HCT116 (cell line): Measurements from ENCODE around the gene TFAP2B. TPM values are rescaled to one million over a fixed set of nuclear protein-coding genes. Genes with fewer than 3 reads are reported as not detected.

Source experiments
- ATAC-seq: fragments of 200-7000 bp; cut with Tn5 transposase; 2 replicates; pipeline ENCODE4 v1.9.1; 2020; ENCODE audit warnings: mild to moderate bottlenecking, moderate library complexity
- BruUV-seq: library from RNA; stranded (reverse); fragments of 400-500 nt; replicated peaks from 2 replicates; lab custom pipeline; 2021; lab: Mats Ljungman, UMichigan
- CTCF ChIA-PET: fragments of 300-600 bp; sonication (Branson Sonifier 250); formaldehyde crosslinking; loops from one replicate; lab custom pipeline; 2021; ENCODE audit warnings: antibody characterized with exemption; lab: Charles Lee
- POLR2A ChIA-PET: fragments of 300-600, 350-600 bp; sonication (Branson Sonifier 250); formaldehyde crosslinking; loops from one replicate; lab custom pipeline; 2021; ENCODE audit warnings: antibody characterized with exemption; lab: Charles Lee
- RAD21 ChIA-PET, 2 experiments: fragments of 300-600 bp; sonication (Branson Sonifier 250); formaldehyde crosslinking; loops; one replicate each; lab custom pipeline; 2023; ENCODE audit warnings: low total read pairs in 2 of 2; ENCODE audit not compliant: uncharacterized antibody in 2 of 2, unreplicated experiment in 2 of 2, low non-redundant PET in 1 of 2; lab: Charles Lee
- DNase-seq: peaks from one replicate; pipeline ENCODE4 v3.0.0-alpha.2; 2010; ENCODE audit warnings: low read depth, low spot score
- H2AFZ ChIP-seq: fragments of 200-600 bp; shearing (Covaris generic), sonication (generic); 2 replicates; pipeline ENCODE4 v1.6.1; 2017; ENCODE audit warnings: low read depth, mixed run types, mixed read lengths, antibody characterized with exemption, low read length; ENCODE audit not compliant: poor library complexity, severe bottlenecking
- H3K27ac ChIP-seq: 2 replicates; pipeline ENCODE4 v1.5.1; 2012; ENCODE audit warnings: low read depth, low read length
- H3K27me3 ChIP-seq: fragments of 200-600 bp; sonication (generic); 2 replicates; pipeline ENCODE4 v1.6.1; 2016; ENCODE audit warnings: mixed run types, low read length, mixed read lengths; ENCODE audit not compliant: insufficient read depth
- H3K36me3 ChIP-seq, 2 experiments: fragments of 200-500 bp in 1 of 2; fragments of 200-600 bp in 1 of 2; sonication (Bioruptor generic) in 1 of 2; sonication (generic) in 1 of 2; 2 replicates each; pipeline versions ENCODE4 v1.5.1 to v1.6.1; 2014 to 2016; ENCODE audit warnings: low read length in 2 of 2, inconsistent platforms in 1 of 2, mixed read lengths in 1 of 2, mixed run types in 1 of 2; ENCODE audit not compliant: insufficient read depth in 2 of 2, control insufficient read depth in 1 of 2
- H3K4me1 ChIP-seq, 2 experiments: fragments of 200-600 bp in 1 of 2; sonication (generic) in 1 of 2; 2 replicates each; pipeline versions ENCODE4 v1.5.1 to v1.6.1; 2012 to 2017; ENCODE audit warnings: low read length in 2 of 2, inconsistent platforms in 1 of 2, mild to moderate bottlenecking in 1 of 2, mixed read lengths in 1 of 2, mixed run types in 1 of 2, moderate library complexity in 1 of 2; ENCODE audit not compliant: insufficient read depth in 2 of 2, control insufficient read depth in 1 of 2
- H3K4me2 ChIP-seq: fragments of 200-600 bp; sonication (generic); 2 replicates; pipeline ENCODE4 v1.6.1; 2017; ENCODE audit warnings: mixed run types, low read length, mixed read lengths
- H3K4me3 ChIP-seq, 2 experiments: fragments of 200-600 bp in 1 of 2; sonication (generic) in 1 of 2; replicated peaks in 1 of 2; 2 replicates each; pipeline ENCODE4 v1.5.1; 2011 to 2016; ENCODE audit warnings: low read length in 2 of 2, control low read depth in 1 of 2, low read depth in 1 of 2, mild to moderate bottlenecking in 1 of 2, mixed read lengths in 1 of 2, mixed run types in 1 of 2
- H3K79me2 ChIP-seq: fragments of 200-600 bp; sonication (generic); 2 replicates; pipeline ENCODE4 v1.6.1; 2017; ENCODE audit warnings: mild to moderate bottlenecking, mixed run types, low read length, moderate library complexity, mixed read lengths; ENCODE audit not compliant: insufficient read depth
- H3K9ac ChIP-seq: fragments of 200-600 bp; sonication (generic); 2 replicates; pipeline ENCODE4 v1.6.1; 2016; ENCODE audit warnings: low read length, mixed read lengths
- H3K9me2 ChIP-seq: fragments of 200-600 bp; sonication (generic), shearing (Covaris generic); 2 replicates; pipeline ENCODE4 v1.6.1; 2017; ENCODE audit warnings: mixed run types, mild to moderate bottlenecking, moderate library complexity; ENCODE audit not compliant: insufficient read depth
- H3K9me3 ChIP-seq, 2 experiments: fragments of 200-500 bp in 1 of 2; fragments of 200-600 bp in 1 of 2; sonication (Bioruptor generic) in 1 of 2; sonication (generic) in 1 of 2; 2 replicates each; pipeline ENCODE4 v1.6.1; 2014 to 2017; ENCODE audit warnings: low read length in 2 of 2, mixed read lengths in 2 of 2, inconsistent platforms in 1 of 2, low read depth in 1 of 2, mild to moderate bottlenecking in 1 of 2, mixed run types in 1 of 2, moderate library complexity in 1 of 2; ENCODE audit not compliant: control insufficient read depth in 1 of 2, insufficient read depth in 1 of 2
- H4K20me1 ChIP-seq: fragments of 200-600 bp; sonication (generic), shearing (Covaris generic); 2 replicates; pipeline ENCODE4 v1.6.1; 2017; ENCODE audit warnings: mixed run types, mild to moderate bottlenecking, moderate library complexity; ENCODE audit not compliant: insufficient read depth
- CBX3 ChIP-seq: IDR thresholded peaks from 2 replicates; pipeline ENCODE4 v1.6.1; 2012; ENCODE audit warnings: low read depth
- ELF1 ChIP-seq: IDR thresholded peaks from 2 replicates; pipeline ENCODE4 v1.6.1; 2012; ENCODE audit warnings: low read depth, borderline replicate concordance
- POLR2A ChIP-seq: IDR thresholded peaks from 2 replicates; pipeline ENCODE4 v1.7.0; 2011; ENCODE audit warnings: borderline replicate concordance; ENCODE audit not compliant: insufficient read depth, insufficient read length; ENCODE audit errors: extremely low read depth
- SIN3A ChIP-seq: IDR thresholded peaks from 2 replicates; pipeline ENCODE4 v1.6.1; 2012; ENCODE audit warnings: low read depth
- SP1 ChIP-seq: IDR thresholded peaks from 2 replicates; pipeline ENCODE4 v1.6.1; 2012; ENCODE audit warnings: low read depth
- YY1 ChIP-seq: IDR thresholded peaks from 2 replicates; pipeline ENCODE4 v1.6.1; 2011; ENCODE audit warnings: low read length, low read depth, moderate library complexity, mild to moderate bottlenecking; ENCODE audit not compliant: insufficient replicate concordance; ENCODE audit errors: extremely low read depth
- ZFX ChIP-seq: fragments of 450-650 bp; IDR thresholded peaks from 2 replicates; pipeline ENCODE4 v1.6.1; 2017
- intact Hi-C: fragments of 100-400 bp; cut with micrococcal nuclease; formaldehyde crosslinking; loops from 2 replicates; pipeline ENCODE4 v1.10.0; 2022
- total RNA-seq: library from RNA; stranded (reverse); gene quantifications from one replicate; pipeline ENCODE4 v1.2.1, GENCODE V29; 2021; ENCODE audit not compliant: unreplicated experiment
- TF ChIP-seq, protein P1 (sequence below): IDR thresholded peaks from 2 replicates; pipeline ENCODE4 v1.6.1; 2012

Gene TFAP2B
- total RNA-seq, 1 experiment from 2014 or later, result not detected

DNA sequence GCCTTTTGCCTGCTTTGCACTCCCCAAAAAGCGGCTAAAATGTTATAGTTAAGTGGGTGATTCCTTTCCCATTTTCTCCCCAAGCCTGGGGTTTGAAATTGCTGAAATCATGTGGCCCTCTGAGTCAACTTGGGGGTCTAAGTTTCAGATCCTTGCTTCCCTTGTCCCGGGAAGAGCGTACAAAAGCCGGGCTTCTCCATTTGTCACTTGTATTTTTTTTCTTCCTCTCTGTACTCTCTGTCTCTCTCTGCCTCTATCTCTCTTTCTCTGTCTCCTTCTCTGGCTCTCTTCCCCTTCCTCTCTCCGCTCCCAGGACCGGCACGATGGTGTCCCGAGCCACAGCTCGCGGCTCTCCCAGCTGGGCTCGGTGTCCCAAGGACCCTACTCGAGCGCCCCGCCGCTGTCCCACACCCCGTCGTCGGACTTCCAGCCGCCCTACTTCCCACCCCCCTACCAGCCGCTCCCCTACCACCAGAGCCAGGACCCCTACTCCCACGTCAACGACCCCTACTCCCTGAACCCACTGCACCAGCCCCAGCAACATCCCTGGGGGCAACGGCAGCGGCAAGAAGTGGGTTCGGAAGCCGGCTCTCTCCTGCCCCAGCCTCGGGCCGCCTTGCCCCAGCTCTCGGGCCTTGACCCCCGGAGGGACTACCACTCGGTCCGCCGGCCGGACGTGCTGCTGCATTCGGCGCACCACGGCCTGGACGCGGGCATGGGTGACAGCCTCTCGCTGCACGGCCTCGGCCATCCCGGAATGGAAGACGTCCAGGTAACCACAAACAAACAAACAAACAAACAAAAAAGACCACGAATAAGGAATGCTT is 4.6 kb downstream of the TFAP2B start:
- Histone ChIP-seq H3K27me3 (no peaks in the 10 kb centered on the region), H3K4me1 (no peaks in the 10 kb centered on the region), H3K4me3 (no peak overlapping the region), H3K9me3 (no peaks in the 10 kb centered on the region)
- POLR2A ChIA-PET, result no interaction called here
- TF ChIP-seq ELF1, result no peak
- no peak for TF ChIP-seq SIN3A
- no peak for TF ChIP-seq CBX3
- TF ChIP-seq POLR2A, result no peak
- TF ChIP-seq SP1, result no peak
- no peak for TF ChIP-seq YY1
- TF ChIP-seq ZFX, result no peak
- TF ChIP-seq, all 23 proteins: peak for 0
- intact Hi-C loops, result no loop called here
- ATAC-seq (no peak), DNase-seq (no peak)
- no peaks in the 10 kb centered on the region for H3K79me2 ChIP-seq
- RAD21 ChIA-PET, result no interaction called here
- no peaks in the 10 kb centered on the region for H3K9me2 ChIP-seq
- H3K27ac ChIP-seq, result no peak overlapping the region
- H3K4me2 ChIP-seq, result no peak overlapping the region
- H3K36me3 ChIP-seq, result no peaks in the 10 kb centered on the region
- no peak overlapping the region for H3K9ac ChIP-seq
- CTCF ChIA-PET, result no interaction called here
- no peak overlapping the region for H2AFZ ChIP-seq
- H4K20me1 ChIP-seq, result no peaks in the 10 kb centered on the region
- no TSS peak for BruUV-seq

GRCh38 chr6:50824552-50824951 is 5.9 kb downstream of the TFAP2B start:
- Histone ChIP-seq H3K79me2 (no peaks in the 10 kb centered on the region), H3K27me3 (no peaks in the 10 kb centered on the region), H3K36me3 (no peaks in the 10 kb centered on the region), H3K27ac (no peak overlapping the region), H3K4me1 (no peaks in the 10 kb centered on the region)
- no peak for DNase-seq
- intact Hi-C loops, result no loop called here
- POLR2A ChIA-PET, result no interaction called here
- TF ChIP-seq, protein P1, sequence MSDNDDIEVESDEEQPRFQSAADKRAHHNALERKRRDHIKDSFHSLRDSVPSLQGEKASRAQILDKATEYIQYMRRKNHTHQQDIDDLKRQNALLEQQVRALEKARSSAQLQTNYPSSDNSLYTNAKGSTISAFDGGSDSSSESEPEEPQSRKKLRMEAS, result no peak
- TF ChIP-seq, all 23 proteins: peak for 0
- no peak overlapping the region for H3K9ac ChIP-seq
- RAD21 ChIA-PET, result no interaction called here
- H2AFZ ChIP-seq, result no peak overlapping the region
- BruUV-seq, result no TSS peak
- H3K9me3 ChIP-seq, result no peaks in the 10 kb centered on the region
- H3K9me2 ChIP-seq, result no peaks in the 10 kb centered on the region
- no peak overlapping the region for H3K4me3 ChIP-seq
- no peaks in the 10 kb centered on the region for H4K20me1 ChIP-seq
- no peak overlapping the region for H3K4me2 ChIP-seq
- CTCF ChIA-PET, result no interaction called here
- no peak for ATAC-seq
